Left lung (tissue), 10 donors: ENCODE data around the gene LYRM2. TPM values are rescaled to one million over a fixed set of nuclear protein-coding genes. Genes with fewer than 3 reads are reported as not detected.

Experiments used
- ATAC-seq: fragments of 200-7000 bp; cut with Tn5 transposase; one replicate; pipeline ENCODE4 v1.9.1; 2020; ENCODE audit warnings: moderate library complexity
- DNase-seq, 4 donors: peaks; one replicate each; pipeline ENCODE4 v3.0.0-alpha.2; 2013 to 2020
- H3K27ac ChIP-seq, 2 donors: fragments of 200-600 bp; sonication (generic) in 1 of 2; one replicate each; pipeline versions ENCODE4 v1.5.0 to v1.8.0; 2020 to 2021
- H3K27me3 ChIP-seq, 2 donors: fragments of 200-600 bp; sonication (generic) in 1 of 2; one replicate each; pipeline versions ENCODE4 v1.5.0 to v1.8.0; 2020 to 2021
- H3K36me3 ChIP-seq, 2 donors: fragments of 200-600 bp; sonication (generic) in 1 of 2; one replicate each; pipeline versions ENCODE4 v1.5.0 to v1.8.0; 2020 to 2021
- H3K4me1 ChIP-seq, 2 donors: fragments of 200-600 bp; one replicate each; pipeline ENCODE4 v1.8.0; 2021
- H3K4me3 ChIP-seq, 2 donors: fragments of 200-600 bp; sonication (generic) in 1 of 2; one replicate each; pipeline versions ENCODE4 v1.5.0 to v1.8.0; 2020 to 2021; ENCODE audit warnings: mild to moderate bottlenecking in 1 of 2
- H3K9me3 ChIP-seq, 2 donors: fragments of 200-600 bp; sonication (generic) in 1 of 2; one replicate each; pipeline versions ENCODE4 v1.5.0 to v1.8.0; 2020 to 2021
- CTCF ChIP-seq, 2 donors: fragments of 200-600 bp; sonication (generic) in 1 of 2; IDR thresholded peaks; one replicate each; pipeline versions ENCODE4 v1.5.0 to v1.8.0; 2021; ENCODE audit warnings: antibody characterized with exemption in 2 of 2
- intact Hi-C, 2 donors: fragments of 100-400 bp; cut with DNase I; formaldehyde crosslinking; loops; one replicate each; pipeline versions ENCODE4 v1.11.2 to v1.14.2; 2022
- polyA plus RNA-seq, 6 donors: library from polyadenylated mRNA; unstranded; fragments of 120-200 nt; gene quantifications; one replicate each; pipeline ENCODE4 v1.2.1, GENCODE V29; 2013; ENCODE audit not compliant: insufficient read length in 6 of 6
- total RNA-seq, 2 donors: library from RNA; stranded (reverse); fragmentation: NEBNext Ultra II Directional; extraction: Animal tissue kit (Norgen Biotek cat#: 25700); gene quantifications; one replicate each; pipeline ENCODE4 v1.2.1, GENCODE V29; 2021
- donor health status: DM: no; HTN: yes; CAD: no.
- donor health status: DM: no; HTN: no; CAD: no.

LYRM2 gene
- total and polyA plus RNA-seq, 8 donors = 34.4 to 46.4 (median 41.8) TPM

DNA sequence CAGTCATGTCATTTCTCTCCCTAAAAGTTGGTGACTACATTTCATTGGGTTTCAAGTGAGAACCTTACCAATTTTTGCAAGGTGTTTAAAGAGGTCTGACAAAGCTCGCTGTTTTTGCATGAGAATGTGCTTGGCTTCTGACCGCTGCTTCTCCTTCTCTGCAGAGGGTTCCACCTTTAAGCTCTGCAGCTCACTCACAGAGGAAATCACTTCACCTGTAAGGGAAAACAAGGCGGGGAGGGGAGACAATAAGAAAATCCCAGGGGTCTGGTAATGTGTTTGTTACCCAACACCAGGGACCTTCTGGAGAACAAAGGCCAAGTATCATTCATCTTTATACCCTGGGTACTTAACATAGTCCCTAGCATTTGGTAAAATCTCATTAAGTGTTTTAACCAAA is 40.0 kb upstream of the LYRM2 start:
- no peaks in the 10 kb centered on the region for H3K4me1 ChIP-seq
- DNase-seq = no peak
- H3K27me3 ChIP-seq = no peaks in the 10 kb centered on the region
- no peaks in the 10 kb centered on the region for H3K9me3 ChIP-seq
- no peak for TF ChIP-seq CTCF (IDR thresholded peaks at IDR 0.05)
- H3K27ac ChIP-seq = no peak overlapping the region
- H3K36me3 ChIP-seq = peaks cover 0 to 97% of the 10 kb centered on the region in 2 donors
- intact Hi-C loops = no loop called here
- H3K4me3 ChIP-seq = no peak overlapping the region
- no peak for ATAC-seq

DNA sequence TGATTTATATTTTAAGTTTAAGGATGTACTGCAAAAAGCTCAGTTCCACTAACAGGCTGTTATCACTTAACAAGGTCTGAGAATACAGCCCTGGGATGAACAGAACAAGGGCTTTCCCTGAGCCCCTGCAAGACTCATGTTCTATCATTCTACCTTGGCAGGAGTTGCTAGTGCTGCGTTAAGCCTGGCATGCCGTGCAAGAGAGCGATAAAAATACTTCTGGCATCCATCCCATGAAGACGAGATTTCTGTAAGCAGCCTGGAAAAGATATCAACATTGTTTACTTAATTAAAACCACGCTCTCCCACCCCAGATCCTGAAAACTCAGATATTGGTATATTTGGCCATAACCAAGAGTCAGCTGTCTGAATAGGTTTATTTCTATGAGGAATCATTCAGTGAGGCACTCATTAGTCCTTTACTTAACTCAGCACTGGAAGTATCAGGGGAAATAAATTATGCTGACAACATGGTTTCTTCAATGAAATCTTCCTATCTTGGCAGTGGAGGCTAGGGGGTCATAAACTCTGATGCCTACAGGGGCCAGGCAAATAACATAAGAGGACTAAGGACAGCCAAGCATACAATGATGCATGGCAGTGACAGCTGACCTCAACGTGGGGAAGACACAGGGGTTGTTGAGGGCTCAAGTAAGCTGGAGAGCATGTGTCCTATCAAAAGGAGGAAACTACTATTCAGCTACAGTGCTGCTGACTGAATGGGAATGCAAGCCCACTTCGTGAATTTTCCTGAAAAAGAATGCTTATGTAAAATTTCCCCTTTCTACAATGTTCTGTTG is 37.6 kb upstream of the LYRM2 start:
- no peaks in the 10 kb centered on the region for H3K4me1 ChIP-seq
- TF ChIP-seq CTCF (IDR thresholded peaks at IDR 0.05) = no peak
- no peaks in the 10 kb centered on the region for H3K9me3 ChIP-seq
- DNase-seq (peak in 1 of 4 donors; percentile 5), ATAC-seq (no peak)
- H3K27me3 ChIP-seq = no peaks in the 10 kb centered on the region
- H3K36me3 ChIP-seq = peaks cover 0 to 100% of the 10 kb centered on the region in 2 donors
- H3K4me3 ChIP-seq = no peak overlapping the region
- intact Hi-C loops = no loop called here
- H3K27ac ChIP-seq = no peak overlapping the region

DNA sequence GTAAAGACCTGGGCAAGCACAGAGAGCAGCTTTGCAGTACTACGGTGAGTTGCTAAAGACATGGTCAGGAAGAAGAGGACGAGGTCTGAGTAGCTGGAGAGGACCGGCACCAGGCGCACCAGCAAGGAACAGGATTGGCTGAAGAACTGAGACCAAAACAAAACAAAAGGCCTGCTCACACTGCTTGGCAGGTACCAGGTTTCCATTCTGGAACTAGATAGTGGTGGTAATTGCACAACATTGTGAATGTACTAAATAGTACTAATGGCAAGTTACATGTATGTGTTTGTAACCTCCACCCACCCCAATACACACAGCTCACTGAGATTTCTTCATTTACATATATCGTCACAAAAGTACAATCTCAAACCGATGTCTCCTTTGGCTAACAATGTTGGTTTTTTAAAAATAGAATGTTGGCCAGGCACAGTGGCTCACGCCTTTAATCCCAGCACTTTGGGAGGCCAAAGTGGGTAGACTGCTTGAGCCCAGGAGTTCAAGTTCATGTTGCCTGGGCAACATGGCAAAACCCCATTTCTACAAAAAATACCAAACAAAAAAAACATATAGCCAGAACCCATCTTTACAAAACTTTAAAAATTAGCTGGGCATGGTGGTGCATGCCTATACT is 32.5 kb upstream of the LYRM2 start:
- no peaks in the 10 kb centered on the region for H3K9me3 ChIP-seq
- H3K4me1 ChIP-seq = peaks cover 0 to 4% of the 10 kb centered on the region in 2 donors
- intact Hi-C loops = no loop called here
- no peaks in the 10 kb centered on the region for H3K27me3 ChIP-seq
- H3K27ac ChIP-seq = no peak overlapping the region
- peaks cover 0 to 94% of the 10 kb centered on the region in 2 donors for H3K36me3 ChIP-seq
- TF ChIP-seq CTCF (IDR thresholded peaks at IDR 0.05) = no peak
- ATAC-seq (no peak), DNase-seq (no peak)
- no peak overlapping the region for H3K4me3 ChIP-seq

DNA sequence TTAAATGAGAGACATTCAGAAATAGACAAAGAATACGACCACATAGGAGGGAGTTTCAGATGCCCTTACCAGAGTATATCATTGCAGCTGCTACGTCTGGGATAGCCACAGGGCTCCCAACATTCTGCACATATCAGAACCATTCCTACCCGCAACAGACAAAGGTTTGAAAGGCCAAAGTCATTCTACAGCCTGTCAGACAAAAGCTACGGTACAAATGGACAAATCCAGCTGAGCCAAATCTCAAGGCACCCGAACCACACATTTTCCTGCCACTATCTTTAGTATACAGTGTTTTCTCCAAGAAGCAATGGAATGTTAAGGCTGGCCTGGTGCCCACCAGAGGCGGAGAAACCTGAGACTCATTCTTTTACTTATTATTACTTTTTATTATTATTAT is 30.5 kb upstream of the LYRM2 start:
- Histone ChIP-seq H3K27ac (no peak overlapping the region), H3K4me1 (peaks cover 0 to 4% of the 10 kb centered on the region in 2 donors), H3K4me3 (no peak overlapping the region), H3K9me3 (no peaks in the 10 kb centered on the region), H3K36me3 (peaks cover 0 to 94% of the 10 kb centered on the region in 2 donors), H3K27me3 (no peaks in the 10 kb centered on the region)
- no peak for ATAC-seq
- TF ChIP-seq CTCF (IDR thresholded peaks at IDR 0.05) = no peak
- intact Hi-C loops = no loop called here
- peak in 2 of 4 donors; percentile 16 to 19 for DNase-seq

- Histone ChIP-seq H3K36me3 (peaks cover 0 to 94% of the 10 kb centered on the region in 2 donors), H3K27ac (no peak overlapping the region), H3K9me3 (no peaks in the 10 kb centered on the region), H3K27me3 (no peaks in the 10 kb centered on the region), H3K4me1 (peaks cover 0 to 4% of the 10 kb centered on the region in 2 donors), H3K4me3 (no peak overlapping the region)
- ATAC-seq (no peak), DNase-seq (peak in 1 of 4 donors; percentile 8)
- TF ChIP-seq CTCF (IDR thresholded peaks at IDR 0.05) = no peak
- intact Hi-C loops = no loop called here
Measured at GRCh38 chr6:89667872-89668556, 29.5 kb upstream of the LYRM2 start.
